ENCODE measurements around the gene SLX4IP.

DNA sequence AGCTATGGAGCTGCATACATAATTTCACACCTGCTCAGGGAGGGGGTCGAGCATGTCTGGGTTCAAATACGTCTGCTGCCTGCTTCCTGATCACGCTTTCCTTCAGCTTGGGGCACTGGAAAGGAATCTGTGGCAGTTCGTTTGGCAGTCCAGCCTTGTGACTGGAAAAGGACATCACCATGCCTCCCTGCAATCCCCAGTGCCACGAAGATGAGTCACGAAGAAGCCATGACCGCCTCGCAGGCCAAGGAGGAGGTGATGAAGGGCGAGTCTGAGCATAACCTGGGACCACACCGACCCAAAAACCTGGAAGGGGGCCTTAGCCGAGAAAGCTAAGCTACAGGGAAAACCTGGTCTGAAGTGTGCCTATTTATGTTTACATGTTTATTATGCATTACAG, 225.6 kb downstream of the SLX4IP start:
- TF ChIP-seq CTCF (IDR thresholded peaks at IDR 0.05; ENCODE audit: low read depth, low read length) (no peak), MAX (IDR thresholded peaks at IDR 0.05; ENCODE audit: low read depth, low read length) (no peak), POLR2A (IDR thresholded peaks at IDR 0.05; ENCODE audit: extremely low read depth, insufficient read length) (no peak)
